Heart left ventricle (tissue), 13 donors: ENCODE measurements around the gene VPS37D.

ENCODE experiments used
- CTCF ChIP-seq, 12 donors: fragments of 200-600 bp; sonication (generic) in 4 of 12; IDR thresholded peaks; one replicate each; pipeline versions ENCODE4 v1.5.0 to v1.8.0; 2018 to 2022; ENCODE audit warnings: antibody characterized with exemption in 12 of 12, mild to moderate bottlenecking in 5 of 12
- POLR2A ChIP-seq, 2 donors: fragments of 450-650 bp; IDR thresholded peaks; one replicate each; pipeline ENCODE4 v1.6.1; 2017; ENCODE audit warnings: antibody characterized with exemption in 2 of 2, mild to moderate bottlenecking in 2 of 2, moderate library complexity in 2 of 2
- donor health status: ischemic (EF 13 %, LVEDD 7.1; RV severe dilation, severe dysfunction).
- donor health status: DM: no; HTN: yes; CAD: no.
- donor health status: DM: no; HTN: no; CAD: no.
- donor health status: ischemic (EF 25% LVEDD 6.9; RV normal size, moderate dysfunction).
- donor health status: ischemic (EF 25% LVEDD 5.7; RV mildly dilated, moderate dysfunction).
- donor health status: ischemic (EF 35%, LVEDD 5.7; RV mildly dilated, moderate dysfunction).
- donor health status: nonischemic (EF 11% LVEDD 7.7; RV severe dilation, severe dysfunction).
- donor health status: DM: yes; HTN: yes; CAD: no.
- donor health status: PGD.
- donor health status: ischemic (EF 29% LVEDD 5.4; RV normal size, mild dysfunction).
- donor health status: nonischemic (EF 23%, LVEDD 6.1; RV moderate dilation, normal function).

GRCh38 chr7:73644688-73645286, 22.8 kb upstream of the VPS37D start:
- TF ChIP-seq CTCF (IDR thresholded peaks at IDR 0.05) = no peak
- TF ChIP-seq POLR2A (IDR thresholded peaks at IDR 0.05) = no peak
